ENCODE results near the gene TSPAN4. TPM values are rescaled to one million over a fixed set of nuclear protein-coding genes. Genes with fewer than 3 reads are reported as not detected.

TSPAN4 gene
- total and polyA plus RNA-seq, 9 of the 15 experiments (the other 6 are each of a cell fraction or from before 2014, with no cell fraction given), result 0.07 to 31.0 (median 15.7) TPM

- TF ChIP-seq TFAP4 (CRISPR knock-in tag; IDR thresholded peaks at IDR 0.05; ENCODE audit: borderline replicate concordance) (peak; percentile 17; the same call in 1 of the 2 replicates), HMGN3 (IDR thresholded peaks at IDR 0.05; ENCODE audit: borderline replicate concordance, extremely low read depth, insufficient read length, low read depth, low read length) (peak; percentile 9)
Measured at GRCh38 chr11:843086-843734, 558 bp downstream of the TSPAN4 start (continued).

GRCh38 chr11:843818-844692 lies 1.4 kb downstream of the TSPAN4 start:
- CTCF ChIA-PET (ENCODE audit: low intra/inter-chr PET ratio), result no interaction called here
- no peak for FAIRE-seq
- peaks cover 27 to 83% of the 10 kb centered on the region in 2 experiments for H3K4me1 ChIP-seq (replicated peaks in 1 of 2; ENCODE audit: control insufficient read depth in 2 of 2, insufficient read depth in 2 of 2, low read length in 2 of 2)
- TF ChIP-seq PRDM10 (IDR thresholded peaks at IDR 0.05; ENCODE audit: partially characterized antibody) (peak; percentile 28), SPI1 (IDR thresholded peaks at IDR 0.05; ENCODE audit: borderline replicate concordance, low read depth, low read length) (peak; percentile 51; the same call in 1 of the 2 replicates), HES1 (IDR thresholded peaks at IDR 0.05; ENCODE audit: low read depth) (peak; percentile 75), MAZ (CRISPR knock-in tag; conservative IDR thresholded peaks at IDR 0.05 in 1 of 2, IDR thresholded peaks at IDR 0.05 in 1 of 2) (peak; percentile 30 to 63; a peak in 3 of 4 replicates), TEAD1 (CRISPR knock-in tag; IDR thresholded peaks at IDR 0.05) (peak in 1 of 2 experiments; percentile 91; a peak in 1 of 4 replicates), HDAC1 (IDR thresholded peaks at IDR 0.05) (peak in 1 of 2 experiments; percentile 40; a peak in 1 of 4 replicates), ZNF311 (CRISPR knock-in tag; IDR thresholded peaks at IDR 0.05) (peak; percentile 52; the same call in 1 of the 2 replicates), USF1 (CRISPR knock-in tag; IDR thresholded peaks at IDR 0.05) (peak; percentile 51)

More at GRCh38 chr11:843818-844692, 1.4 kb downstream of the TSPAN4 start:
- H3K9me3 ChIP-seq (replicated peaks; ENCODE audit: control insufficient read depth, insufficient read depth, low read depth, low read length), result no peaks in the 10 kb centered on the region
- peak overlapping the region; percentile 91 to 93; a peak in 3 of 4 replicates for H3K9ac ChIP-seq (ENCODE audit: insufficient read depth in 1 of 2, low read depth in 2 of 2, low read length in 2 of 2)
- POLR2A ChIA-PET, result interaction anchor here (0.7 to 5.2 kb wide), 5 partner anchors 11 to 166 kb away, joined by 3 to 36 read pairs (median 4); partner anchors contain the start of gene PNPLA2
- H4K20me1 ChIP-seq (replicated peaks; ENCODE audit: control insufficient read depth, insufficient read depth, low read length), result no peaks in the 10 kb centered on the region; the same call in 1 of the 2 replicates
- peak overlapping the region; percentile 98; the same call in 2 of the 3 replicates for H3K27ac ChIP-seq (ENCODE audit: extremely low read depth, low read depth, low read length)
- peak overlapping the region; percentile 98 for H3K4me3 ChIP-seq
- no peak for ATAC-seq
- WGBS (ENCODE audit: insufficient coverage, low coverage, missing lambda C conversion rate), result 35% methylated on average over 17 of the region's 25 CpGs
- peaks cover 4% of the 10 kb centered on the region for H3K9me1 ChIP-seq (ENCODE audit: control insufficient read depth, insufficient read depth, low read length)
- peaks cover 46% of the 10 kb centered on the region for H3K79me2 ChIP-seq (ENCODE audit: control insufficient read depth, insufficient read depth, low read length)
- no peaks in the 10 kb centered on the region for H3K27me3 ChIP-seq (ENCODE audit: control insufficient read depth in 2 of 2, insufficient read depth in 2 of 2, low read length in 2 of 2)
- DNase-seq (ENCODE audit: extremely low read depth in 1 of 4, low spot score in 3 of 4), result peak; percentile 49 to 68 (median 58)
- H2AFZ ChIP-seq (ENCODE audit: low read depth, low read length), result no peak overlapping the region
- intact Hi-C loops (cut with micrococcal nuclease) (loop anchor here (2.0 to 10.0 kb wide), 2 partner anchors 35 to 71 kb away; partner anchors contain the start of genes CHID1 and RPLP2), in situ Hi-C loops (cut with MboI) (no loop called here)
- BruUV-seq (replicated peaks), result TSS peak; percentile 36
- H3K36me3 ChIP-seq (ENCODE audit: control insufficient read depth, insufficient read depth, low read length), result peaks cover 23% of the 10 kb centered on the region; the same call in 1 of the 3 replicates
- H3K4me2 ChIP-seq (ENCODE audit: insufficient read depth, low read length), result peak overlapping the region; percentile 60

All from K562 (cell line).